RPMI7951 (cell line): ENCODE data around the gene PROC. TPM values are rescaled to one million over a fixed set of nuclear protein-coding genes. Genes with fewer than 3 reads are reported as not detected.
A peak's percentile ranks its signal among the peaks of the same experiment; 100 is the strongest.
"Not testable (repeated sequence)": the region's sequence is repeated elsewhere in the genome, so short reads cannot be mapped to it uniquely, and the experiment has no call there.

Source experiments
- DNase-seq: peaks from one replicate; pipeline ENCODE4 v3.0.0-alpha.2; 2012; ENCODE audit warnings: low read depth
- total RNA-seq: library from RNA; depleted of rRNA; stranded (reverse); fragments of >200 nt; shearing (Covaris generic); gene quantifications from 2 replicates; pipeline ENCODE4 v1.2.3, GENCODE V29; 2014

PROC gene
- total RNA-seq, 1 experiment from 2014 or later = 0.48 TPM

DNA sequence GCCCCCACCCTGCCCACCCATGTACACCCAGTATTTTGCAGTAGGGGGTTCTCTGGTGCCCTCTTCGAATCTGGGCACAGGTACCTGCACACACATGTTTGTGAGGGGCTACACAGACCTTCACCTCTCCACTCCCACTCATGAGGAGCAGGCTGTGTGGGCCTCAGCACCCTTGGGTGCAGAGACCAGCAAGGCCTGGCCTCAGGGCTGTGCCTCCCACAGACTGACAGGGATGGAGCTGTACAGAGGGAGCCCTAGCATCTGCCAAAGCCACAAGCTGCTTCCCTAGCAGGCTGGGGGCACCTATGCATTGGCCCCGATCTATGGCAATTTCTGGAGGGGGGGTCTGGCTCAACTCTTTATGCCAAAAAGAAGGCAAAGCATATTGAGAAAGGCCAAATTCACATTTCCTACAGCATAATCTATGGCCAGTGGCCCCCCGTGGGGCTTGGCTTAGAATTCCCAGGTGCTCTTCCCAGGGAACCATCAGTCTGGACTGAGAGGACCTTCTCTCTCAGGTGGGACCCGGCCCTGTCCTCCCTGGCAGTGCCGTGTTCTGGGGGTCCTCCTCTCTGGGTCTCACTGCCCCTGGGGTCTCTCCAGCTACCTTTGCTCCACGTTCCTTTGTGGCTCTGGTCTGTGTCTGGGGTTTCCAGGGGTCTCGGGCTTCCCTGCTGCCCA lies 9.3 kb downstream of the PROC start:
- DNase-seq = no peak

DNA sequence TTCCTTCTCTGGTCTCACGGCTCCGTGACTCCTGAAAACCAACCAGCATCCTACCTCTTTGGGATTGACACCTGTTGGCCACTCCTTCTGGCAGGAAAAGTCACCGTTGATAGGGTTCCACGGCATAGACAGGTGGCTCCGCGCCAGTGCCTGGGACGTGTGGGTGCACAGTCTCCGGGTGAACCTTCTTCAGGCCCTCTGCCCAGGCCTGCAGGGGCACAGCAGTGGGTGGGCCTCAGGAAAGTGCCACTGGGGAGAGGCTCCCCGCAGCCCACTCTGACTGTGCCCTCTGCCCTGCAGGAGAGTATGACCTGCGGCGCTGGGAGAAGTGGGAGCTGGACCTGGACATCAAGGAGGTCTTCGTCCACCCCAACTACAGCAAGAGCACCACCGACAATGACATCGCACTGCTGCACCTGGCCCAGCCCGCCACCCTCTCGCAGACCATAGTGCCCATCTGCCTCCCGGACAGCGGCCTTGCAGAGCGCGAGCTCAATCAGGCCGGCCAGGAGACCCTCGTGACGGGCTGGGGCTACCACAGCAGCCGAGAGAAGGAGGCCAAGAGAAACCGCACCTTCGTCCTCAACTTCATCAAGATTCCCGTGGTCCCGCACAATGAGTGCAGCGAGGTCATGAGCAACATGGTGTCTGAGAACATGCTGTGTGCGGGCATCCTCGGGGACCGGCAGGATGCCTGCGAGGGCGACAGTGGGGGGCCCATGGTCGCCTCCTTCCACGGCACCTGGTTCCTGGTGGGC lies 10.0 kb downstream of the PROC start:
- no peak for DNase-seq

DNA sequence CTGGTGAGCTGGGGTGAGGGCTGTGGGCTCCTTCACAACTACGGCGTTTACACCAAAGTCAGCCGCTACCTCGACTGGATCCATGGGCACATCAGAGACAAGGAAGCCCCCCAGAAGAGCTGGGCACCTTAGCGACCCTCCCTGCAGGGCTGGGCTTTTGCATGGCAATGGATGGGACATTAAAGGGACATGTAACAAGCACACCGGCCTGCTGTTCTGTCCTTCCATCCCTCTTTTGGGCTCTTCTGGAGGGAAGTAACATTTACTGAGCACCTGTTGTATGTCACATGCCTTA lies 10.5 kb downstream of the PROC start:
- DNase-seq = no peak

DNA sequence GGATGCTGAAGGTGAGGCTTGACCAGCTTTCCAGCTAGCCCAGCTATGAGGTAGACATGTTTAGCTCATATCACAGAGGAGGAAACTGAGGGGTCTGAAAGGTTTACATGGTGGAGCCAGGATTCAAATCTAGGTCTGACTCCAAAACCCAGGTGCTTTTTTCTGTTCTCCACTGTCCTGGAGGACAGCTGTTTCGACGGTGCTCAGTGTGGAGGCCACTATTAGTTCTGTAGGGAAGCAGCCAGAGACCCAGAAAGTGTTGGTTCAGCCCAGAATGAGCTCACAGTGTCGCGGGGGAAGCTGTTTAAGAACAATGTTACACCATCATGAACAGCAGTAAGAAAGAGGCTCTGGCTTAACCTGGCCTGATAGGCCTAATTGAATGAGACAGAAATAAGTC lies 11.1 kb downstream of the PROC start:
- no peak for DNase-seq

DNA sequence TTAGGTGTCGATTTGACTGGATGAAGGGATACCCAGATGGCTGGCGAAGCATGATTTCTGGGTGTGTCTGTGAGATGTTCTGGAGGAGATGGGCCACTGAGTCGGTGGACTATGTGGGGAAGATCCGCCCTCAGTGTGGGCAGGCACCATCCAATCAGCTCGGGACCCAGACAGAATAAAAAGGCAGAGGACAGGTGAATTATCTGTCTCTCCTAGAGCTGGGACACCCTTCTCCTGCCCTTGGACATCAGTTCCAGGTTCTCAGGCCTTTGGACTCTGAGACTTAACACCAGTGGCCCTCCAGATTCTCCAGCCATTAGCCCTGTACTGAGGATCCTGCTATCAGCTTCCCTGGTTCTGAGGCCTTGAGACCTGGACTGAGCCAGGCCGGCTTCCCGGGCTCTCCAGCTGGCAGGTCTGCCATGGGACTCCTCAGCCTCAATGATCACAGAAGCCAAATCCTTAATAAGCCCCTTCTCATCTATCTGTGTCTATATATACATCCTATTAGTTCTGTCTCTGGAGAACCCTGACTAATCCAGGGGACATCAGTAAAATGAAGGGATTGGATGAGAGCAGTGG lies 11.7 kb downstream of the PROC start:
- no peak for DNase-seq

DNA sequence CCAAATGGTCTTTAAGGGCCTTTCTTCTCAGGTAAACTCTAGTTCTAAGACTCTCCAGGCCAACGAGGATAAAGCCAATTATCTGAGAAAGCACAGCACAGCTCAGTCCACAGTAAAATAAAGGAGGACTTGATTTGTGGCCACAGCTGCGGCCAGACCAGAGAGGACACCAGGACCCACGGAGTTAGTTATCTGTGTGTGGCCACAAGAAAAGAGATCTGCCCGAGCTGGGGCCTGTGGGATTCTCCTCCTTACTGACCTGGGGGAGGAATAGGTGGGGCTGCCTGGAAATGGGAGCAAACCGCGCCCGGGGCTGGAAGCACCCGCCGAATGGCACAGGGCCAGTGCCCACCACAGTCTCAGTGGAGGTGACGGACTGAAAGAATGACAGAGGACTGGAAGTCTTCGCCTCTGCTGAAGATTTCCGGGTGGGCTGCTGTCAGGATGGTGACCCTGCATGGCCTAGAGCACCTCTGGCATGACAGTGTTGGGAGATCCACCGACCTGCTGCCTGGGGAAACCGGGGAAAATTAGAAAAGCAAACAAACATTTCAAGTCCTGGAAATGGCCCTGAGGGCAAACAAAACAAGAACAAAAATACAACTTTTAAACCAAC lies 13.3 kb downstream of the PROC start:
- DNase-seq = peak; percentile 17

DNA sequence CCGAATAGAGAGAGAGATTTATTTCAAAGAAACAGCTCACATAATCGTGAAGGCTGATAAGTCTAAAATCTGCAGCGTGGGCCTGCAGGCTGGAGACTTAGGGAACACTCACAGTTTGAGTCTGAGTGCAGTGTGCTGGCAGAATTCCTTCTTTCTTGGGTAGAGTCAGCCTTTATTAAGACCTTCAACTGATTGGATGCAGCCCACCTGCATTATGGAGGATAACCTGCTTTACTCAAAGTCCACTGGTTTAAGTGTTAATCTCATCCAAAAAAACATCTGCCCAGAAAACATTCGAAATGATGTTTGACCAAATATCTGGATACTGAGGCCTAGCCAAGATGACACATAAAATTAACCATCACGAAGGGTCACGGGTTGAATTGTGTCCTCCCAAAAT lies 16.3 kb downstream of the PROC start:
- DNase-seq = no peak

DNA sequence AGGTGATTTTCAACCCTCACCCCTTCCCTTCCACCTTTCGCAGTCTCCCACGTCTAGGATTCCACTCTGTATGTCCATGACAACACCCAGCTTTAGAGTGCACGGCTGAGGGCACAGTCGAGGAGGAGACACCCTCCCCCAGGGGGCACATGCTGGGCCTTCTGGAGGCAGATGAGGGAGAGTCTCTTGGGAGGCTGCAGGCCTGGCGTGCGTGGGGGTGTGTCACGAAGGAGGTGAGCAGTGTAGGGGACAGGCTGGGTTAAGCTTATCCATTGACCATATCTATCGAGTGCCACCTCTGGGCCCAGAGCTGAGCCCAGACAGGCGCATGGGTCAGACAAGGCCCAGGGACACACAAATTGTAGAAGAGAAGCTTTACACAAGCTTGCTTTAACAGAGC lies 18.8 kb downstream of the PROC start:
- no peak for DNase-seq

DNA sequence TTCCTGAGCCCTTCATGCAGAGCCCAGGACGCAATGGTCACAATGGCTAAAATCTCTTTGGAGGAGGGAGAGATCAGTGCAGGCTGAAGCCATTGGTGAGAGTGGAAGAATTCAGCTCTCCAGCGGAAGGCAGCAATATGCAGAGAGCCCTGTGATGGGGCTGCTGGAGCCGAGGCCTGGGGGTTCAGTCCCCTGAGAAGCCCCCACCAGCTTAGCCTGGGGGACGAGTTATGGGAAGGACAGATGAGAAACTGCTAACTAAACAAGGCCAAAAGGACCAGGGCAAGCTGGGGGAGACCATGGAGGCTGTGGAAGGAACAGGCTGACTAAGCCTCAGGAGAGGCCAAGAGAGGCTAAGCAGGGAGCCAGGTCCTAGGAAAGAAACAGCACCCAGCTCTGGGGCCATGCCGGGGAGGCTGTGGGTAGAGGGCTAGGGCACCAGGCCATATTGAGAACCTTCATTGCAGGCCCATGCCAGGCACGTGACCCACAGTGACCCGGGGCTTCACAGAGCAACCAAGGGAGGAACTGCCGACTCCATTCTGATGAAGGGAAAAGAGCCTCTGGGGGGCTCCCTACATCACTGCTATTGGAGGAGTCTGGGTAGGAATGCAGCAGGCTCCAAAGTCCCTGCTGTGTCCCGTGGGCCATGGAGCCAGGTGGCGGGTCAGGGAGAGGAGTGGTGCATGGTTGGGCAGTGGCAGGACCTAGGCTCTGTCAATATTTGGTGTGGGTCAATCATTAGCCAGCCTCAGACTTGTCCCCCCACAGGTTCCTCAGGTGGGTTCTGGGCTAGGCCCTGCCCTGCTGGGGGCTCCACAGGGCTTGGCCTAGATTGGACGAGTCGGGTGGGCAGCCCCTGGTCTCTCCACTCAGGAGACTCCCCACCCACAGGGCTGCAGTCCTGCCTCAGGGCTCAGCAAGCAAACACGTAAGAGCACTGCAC lies 19.8 kb downstream of the PROC start:
- no peak for DNase-seq

DNA sequence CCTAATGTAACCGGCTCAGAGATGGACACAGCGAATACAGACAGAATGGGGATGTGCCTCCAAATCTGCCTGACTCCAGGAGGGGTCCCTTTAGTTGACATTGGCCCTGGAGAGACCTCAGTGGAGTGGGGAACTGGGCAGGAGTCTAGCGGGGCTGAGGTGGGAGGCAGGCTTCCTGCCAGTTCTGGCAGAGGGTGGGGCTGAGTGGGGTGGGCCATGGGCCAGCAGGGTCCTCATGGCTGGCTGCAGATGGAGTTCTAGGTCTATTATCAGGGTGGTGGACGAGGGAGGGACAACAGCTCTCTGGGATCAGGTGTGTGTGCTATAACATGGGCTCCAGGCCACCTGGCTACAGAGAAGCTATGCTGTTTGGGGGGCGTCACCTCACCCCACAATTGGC lies 21.1 kb downstream of the PROC start:
- DNase-seq = no peak

DNA sequence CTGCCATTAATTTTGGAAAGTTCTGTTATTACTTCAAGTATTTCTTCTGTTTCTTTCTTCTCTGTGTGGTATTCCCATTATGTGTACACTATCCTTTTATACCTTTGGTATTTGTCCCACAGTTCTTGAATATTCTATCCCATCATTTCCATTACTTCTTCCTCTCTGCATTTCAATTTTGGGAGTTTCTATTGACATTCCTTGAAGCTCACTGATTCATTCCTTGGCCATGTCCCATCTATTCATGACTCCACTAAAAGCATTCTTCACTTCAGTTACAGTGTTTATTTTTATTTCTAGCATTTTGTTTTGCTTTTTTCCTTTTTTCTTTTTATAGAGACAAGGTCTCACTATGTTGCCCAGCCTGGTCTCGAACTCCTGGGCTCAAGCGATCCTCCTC lies 30.3 kb downstream of the PROC start:
- no peak for DNase-seq

DNA sequence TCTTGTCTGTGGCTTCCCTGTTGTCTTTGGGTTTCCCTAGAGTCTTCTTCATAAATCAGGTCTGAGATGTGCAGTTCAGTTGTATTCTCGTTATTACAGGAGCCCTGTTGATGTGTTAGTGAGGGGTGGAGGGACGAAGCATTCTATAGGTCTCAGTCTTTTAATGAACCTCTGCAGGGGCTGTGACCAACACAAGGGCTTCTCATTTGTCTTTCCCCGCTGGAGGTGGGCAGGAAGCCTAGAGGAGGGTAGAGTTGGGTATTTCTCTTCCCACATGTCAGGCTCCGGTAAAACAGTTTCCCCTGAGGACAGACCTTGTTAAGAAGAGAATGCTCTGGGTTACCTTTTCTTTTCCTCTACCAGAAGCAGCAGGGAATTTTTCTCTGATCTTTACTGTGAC lies 31.2 kb downstream of the PROC start:
- no peak for DNase-seq

DNA sequence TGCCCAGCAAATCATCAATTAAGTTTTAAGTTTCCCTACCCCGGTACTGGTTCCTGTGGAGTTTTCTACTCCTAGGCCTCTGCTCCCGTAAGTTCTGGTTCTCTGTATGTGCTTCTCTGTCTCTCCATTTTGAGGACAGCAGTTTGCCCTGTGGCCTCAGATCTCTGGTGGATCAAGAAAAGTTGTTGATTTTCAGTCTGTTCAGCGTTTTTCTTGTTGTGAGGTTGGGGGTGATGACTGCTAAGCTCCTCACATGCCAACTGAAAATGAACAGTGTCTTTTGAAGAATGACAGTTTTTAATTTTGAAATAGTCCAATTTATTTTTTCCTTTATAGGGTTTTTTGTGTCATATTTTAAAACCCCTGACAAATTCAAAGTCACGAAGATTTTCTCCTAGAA lies 31.7 kb downstream of the PROC start:
- DNase-seq = no peak

DNA sequence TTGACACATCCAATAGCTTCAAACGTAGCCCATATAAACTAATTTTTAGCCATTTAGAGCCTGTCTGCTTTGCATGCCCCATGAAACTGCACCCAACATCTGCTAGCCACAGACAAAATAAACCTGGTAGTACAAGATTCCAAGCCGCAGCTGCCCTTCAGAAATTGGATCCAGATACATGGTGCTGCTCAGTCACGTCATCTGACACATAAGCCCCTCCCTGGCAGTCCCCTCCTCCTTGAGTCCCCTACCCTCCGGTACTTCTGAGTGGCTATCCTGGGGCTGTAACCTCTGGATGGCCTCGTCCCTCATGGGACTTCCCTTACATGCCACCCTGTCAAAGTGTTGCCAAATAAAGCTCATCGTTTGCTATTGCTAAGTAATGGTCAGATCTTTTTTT lies 33.8 kb downstream of the PROC start:
- no peak for DNase-seq

DNA sequence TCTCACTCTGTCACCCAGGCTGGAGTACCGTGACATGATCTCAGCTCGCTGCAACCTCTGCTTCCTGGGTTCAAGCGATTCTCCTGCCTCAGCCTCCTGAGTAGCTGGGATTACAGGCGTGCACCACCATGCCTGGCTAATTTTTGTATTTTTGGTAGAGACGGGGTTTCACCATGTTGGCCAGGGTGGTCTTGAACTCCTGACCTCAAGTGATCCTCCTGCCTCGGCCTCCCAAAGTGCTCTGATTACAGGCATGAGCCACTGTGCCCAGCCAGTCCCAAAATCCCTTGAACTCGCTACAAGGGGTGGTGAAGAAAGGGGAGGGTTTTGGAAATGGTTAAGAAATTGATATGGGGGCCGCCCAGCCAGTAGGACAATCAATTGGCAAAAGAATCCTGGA lies 34.2 kb downstream of the PROC start:
- DNase-seq = not testable (repeated sequence)

DNA sequence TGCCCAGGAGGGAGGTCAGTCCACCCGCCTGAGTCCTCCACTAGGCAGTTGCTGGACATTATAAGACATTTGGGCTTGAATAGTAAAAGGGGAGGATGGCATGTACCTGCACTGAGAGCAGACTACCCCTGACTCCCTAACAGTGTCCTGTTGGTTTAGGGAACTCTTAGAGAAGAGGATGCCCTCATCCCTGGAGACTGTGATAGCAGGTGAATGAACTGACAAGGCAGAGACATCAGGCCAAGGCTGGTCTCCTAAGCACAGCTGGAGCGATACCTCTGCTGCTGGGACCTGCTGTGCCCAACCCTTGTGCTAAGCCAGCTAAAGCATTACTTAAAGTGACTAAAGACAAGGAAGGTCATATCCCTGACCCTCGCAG lies 34.8 kb downstream of the PROC start:
- no peak for DNase-seq

DNA sequence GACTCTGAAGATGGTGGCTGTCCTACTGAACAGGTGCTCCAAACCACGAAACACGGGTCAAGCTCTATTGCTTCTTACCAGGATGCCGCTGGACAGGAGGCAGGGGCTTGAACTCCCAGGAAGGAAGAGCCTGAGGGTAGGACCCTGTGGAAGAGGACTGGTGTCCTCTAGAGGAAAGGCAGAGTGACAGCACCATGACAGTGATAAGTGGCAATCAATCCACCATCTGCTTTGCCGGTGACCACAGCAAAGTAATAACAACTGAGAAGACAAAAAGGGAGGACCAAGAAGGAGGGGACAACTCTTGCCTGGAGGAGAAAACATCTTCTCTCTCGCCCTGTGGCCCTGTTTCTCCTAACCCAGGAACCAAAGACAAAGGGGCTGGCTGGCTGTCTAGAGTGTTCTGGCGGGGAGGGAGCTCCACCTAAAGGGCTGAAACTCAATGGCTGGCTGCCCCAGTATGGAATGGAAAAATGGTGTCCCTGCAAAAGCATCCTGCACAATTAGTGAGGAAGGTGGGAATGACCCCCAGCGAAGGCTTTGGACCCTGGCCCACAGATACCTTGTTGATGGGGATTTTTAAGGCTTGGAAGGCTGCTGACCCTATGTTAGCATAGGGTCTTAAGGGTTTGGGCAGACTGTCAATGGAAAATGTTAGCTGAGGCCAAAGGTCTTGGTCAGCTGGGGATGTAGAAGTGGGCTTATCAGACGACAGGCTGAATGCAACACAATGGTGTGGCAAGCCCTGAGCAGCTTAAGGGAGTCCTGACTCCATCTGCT lies 35.4 kb downstream of the PROC start:
- DNase-seq = peak; percentile 26

DNA sequence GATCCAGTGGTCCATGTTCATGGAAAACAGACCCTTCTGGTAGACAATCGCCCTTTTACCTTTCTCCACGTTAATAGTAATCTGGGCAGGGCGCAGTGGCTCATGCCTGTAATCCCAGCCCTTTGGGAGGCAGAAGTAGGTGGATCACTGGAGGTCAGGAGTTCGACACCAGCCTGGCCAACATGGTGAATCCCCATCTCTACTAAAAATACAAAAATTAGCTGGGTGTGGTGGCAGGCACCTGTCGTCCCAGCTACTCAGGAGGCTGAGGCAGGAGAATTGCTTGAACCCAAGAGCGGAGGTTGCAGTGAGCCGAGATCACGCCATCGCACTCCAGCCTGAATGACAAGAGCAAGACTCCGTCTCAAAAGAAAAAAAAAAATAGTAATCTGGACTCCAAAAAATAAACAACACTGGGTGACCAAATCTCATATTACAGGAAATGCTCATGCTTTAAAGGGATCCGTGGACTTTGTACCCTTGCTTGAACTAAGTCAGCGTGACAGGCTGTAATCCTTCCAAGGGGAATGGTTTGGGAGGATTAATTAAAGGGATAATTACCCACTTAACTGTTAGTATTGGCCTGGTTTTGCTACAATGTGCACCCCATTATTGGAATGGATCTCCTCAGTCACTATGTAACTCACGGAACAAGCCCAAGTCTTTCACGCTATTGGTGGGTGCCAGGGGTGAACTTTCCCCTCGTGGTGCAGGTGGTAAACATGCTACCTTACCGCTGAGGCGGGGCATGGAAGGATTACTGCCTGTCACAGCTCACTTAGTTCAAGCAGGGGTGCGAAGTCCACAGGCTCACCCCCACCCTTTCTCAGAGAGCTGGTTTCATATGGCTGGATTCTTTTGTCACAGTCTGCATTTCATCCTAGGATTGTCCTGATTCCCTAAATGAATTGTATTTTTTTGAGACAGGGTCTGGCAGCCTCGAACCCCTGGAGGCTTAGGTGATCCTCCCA lies 36.7 kb downstream of the PROC start:
- no peak for DNase-seq

DNA sequence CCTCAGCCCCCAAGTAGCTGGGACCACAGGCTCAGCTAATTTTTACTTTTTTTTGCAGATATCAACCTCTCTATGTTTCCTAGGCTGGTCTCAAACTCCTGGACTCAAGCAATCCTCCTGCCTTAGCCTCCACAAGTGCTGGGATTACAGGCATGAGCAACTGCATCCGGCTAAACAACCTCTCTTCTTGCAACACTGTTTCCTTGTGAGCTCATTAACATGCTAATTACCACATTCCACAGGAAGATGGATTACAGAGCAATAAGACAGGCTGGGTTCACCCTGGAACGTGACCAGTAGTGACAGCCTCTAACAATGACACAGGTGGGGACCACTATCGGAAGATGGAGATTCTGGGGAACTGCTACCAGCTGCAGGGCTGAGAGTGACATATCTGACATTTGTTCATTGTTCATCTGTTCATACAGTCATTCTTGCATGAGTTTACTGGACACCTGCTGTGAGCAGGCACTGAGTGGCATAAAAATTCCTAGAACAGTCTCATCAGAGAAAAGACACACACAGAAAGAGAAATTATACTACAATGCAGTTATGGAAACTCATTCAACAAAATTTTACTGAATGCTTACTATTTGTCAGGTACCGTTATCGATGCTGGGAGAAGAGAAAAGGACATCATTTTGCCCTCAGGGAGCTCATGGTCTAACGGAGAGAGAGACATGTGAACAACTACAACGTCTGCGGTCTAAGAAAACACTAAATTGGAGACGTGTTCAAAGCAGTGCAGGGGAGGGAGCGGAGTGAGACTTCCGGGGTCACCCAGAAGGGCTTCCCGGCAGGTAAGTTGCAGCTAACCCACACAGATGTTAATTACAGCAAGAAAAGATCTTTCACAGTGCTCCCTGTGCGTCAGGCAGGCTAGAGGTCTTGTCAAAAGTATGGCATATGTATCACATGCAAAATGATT lies 37.6 kb downstream of the PROC start:
- DNase-seq = no peak
